ENCODE results near the gene ITGAD.
A peak's percentile ranks its signal among the peaks of the same experiment; 100 is the strongest.

ITGAD gene

GRCh38 chr16:31461201-31461920, 68.2 kb downstream of the ITGAD start:
- no peak for DNase-seq

DNA sequence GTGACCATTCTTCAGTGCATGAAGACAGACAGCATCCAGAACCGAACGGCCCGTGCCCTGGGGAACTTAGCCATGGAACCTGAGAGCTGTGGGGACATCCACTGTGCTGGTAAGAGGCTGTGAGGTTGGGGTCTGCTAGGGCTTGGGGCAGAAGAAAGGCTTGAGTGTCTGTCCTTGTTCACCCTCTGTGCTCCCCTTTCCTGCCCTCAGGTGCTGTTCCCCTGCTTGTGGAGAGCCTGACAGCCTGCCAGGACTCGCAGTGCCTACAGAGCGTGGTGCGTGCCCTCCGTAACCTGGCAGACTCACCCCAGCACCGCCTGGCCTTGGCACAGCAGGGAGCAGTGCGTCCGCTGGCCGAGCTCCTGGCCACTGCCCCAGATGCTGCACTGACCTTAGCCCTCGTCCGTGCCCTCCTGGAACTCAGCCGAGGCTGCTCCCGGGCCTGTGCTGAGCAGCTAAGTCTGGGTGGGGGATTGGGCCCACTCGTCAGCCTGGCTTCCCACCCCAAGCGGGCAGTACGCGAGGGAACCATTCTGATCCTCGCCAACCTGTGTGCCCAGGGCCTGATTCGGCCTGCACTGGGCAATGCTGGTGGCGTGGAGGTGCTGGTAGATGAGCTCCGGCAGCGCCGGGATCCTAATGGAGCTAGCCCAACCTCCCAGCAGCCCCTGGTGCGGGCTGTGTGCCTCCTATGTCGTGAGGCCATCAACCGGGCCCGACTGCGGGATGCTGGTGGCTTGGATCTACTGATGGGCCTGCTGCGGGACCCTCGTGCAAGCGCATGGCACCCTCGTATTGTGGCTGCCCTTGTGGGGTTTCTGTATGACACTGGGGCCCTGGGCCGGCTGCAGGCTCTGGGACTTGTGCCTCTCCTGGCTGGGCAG, 69.0 kb downstream of the ITGAD start:
- no peak for DNase-seq

GRCh38 chr16:31464348-31464769, 71.2 kb downstream of the ITGAD start:
- DNase-seq, result no peak

- DNase-seq, result no peak
Measured at GRCh38 chr16:31464781-31465260, 71.7 kb downstream of the ITGAD start.

DNA sequence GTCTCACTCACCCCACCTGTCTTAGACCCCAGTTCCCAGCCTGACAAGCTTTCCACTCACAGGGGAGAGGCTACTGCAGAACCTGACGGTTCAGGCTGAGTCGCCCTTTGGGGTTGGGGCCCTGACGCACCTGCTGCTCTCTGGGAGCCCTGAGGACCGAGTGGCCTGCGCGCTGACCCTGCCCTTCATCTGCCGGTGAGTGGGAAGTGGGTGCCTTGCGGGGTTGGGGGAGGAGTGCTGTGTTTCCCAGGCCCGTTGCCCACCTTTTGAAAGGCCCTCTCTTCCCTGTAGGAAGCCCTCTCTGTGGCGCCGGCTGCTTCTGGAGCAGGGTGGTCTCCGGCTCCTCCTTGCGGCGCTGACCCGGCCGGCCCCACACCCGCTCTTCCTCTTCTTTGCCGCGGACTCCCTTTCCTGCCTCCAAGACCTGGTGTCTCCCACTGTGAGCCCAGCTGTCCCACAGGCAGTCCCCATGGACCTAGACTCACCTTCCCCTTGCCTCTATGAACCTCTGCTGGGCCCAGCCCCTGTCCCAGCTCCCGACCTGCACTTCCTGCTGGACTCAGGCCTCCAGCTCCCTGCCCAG, 72.7 kb downstream of the ITGAD start:
- DNase-seq, result no peak

GRCh38 chr16:31466381-31466841, 73.3 kb downstream of the ITGAD start:
- DNase-seq, result no peak

DNA sequence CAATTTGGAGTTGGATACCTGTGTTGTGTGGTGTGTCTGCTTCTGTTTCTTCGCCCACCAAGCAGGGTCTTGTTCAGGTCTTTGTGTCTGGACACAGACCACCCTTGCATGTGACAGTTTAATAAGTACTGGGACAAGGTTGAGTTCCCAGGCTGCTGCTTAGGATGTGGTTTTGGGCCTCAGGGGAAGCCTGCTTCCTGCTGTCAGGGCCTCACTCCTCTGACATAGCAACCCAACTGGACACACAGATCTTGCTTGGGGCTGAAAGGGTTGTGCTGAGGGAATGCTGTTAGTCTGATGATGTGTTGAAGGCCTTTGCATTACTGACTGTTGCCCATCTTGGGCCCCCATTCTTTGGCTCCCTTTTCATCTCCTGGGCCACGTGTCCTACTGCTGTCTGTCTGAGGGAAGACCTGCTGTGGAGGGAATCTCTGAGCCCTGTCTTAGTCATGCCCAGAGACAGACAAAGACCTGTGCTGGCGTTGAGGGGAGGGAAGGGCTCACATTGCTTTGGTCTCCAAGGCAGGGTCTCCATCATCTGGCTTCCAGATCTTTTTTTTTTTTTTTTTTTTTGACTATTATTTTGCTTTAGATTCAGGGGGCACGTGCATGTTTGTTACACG, 74.1 kb downstream of the ITGAD start:
- no peak for DNase-seq

DNA sequence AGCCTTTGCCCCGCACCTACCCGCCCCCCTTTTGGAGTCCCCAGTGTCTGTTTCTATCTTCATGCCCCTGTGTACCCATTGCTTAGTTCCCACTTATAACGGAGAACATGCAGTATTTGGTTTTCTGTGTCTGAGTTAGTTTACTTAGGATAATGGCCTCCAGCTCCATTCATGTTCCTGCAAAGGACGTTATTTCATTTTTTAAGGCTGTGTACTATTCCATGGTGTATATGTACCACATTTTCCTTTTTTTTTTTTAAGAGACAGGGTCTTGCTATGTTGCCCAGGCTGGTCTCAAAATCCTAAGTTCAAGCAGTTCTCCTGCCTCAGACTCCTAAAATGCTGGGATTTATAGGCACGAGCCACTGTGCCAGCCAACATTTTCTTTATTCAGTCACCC, 74.7 kb downstream of the ITGAD start:
- no peak for DNase-seq

DNA sequence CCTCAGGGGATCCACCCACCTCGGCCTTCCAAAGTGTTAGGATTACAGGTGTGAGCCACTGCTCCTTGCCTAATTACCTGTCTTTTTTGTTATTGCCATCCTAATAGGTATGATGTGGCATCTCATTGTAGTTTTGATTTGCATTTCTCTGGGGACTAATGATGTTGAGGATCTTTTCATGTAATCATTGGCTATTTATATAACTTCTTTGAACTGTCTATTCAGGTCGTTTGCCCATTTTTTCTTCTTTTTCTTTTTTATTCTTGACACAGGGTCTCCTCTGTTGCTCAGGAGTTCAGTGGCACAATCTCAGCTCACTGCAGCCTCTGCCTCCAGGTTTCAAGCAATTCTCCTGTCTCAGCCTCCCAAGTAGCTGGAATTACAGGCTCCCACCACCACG, 77.5 kb downstream of the ITGAD start:
- no peak for DNase-seq

GRCh38 chr16:31471241-31471874, 78.2 kb downstream of the ITGAD start:
- DNase-seq, result no peak

- DNase-seq, result no peak
Measured at GRCh38 chr16:31471875-31472708, 79.0 kb downstream of the ITGAD start, which contains the start of gene TGFB1I1. TSS of gene TGFB1I1 (plus strand) at chr16:31472152. CDS start at chr16:31472189, 37 bp downstream.

DNA sequence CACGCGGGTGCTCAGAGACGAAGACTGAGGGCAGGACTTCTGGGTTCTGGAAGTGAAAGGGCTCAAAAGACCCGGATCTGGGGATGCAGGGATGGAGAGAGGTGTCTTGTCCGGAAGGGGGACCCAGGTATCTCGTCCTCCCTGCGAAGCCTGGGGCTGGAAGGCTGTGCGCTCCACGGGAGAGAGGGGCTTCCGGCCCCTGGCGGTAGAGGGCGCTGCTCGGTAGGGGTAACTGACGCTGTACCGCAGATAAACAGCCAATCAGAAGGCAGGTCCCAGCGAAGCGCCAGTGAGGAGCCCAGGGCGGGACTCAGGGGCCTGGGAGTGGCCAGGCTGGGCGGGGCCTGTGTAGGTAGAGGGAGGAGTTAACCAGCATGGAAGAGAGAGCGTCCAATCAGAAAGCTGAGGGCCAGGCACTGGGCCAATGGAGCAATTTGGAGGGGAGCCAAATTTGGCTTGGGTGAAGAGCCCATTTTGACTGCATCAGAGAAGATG, 79.6 kb downstream of the ITGAD start:
- DNase-seq, result peak in 2 of 5 donors; percentile 30 to 71

DNA sequence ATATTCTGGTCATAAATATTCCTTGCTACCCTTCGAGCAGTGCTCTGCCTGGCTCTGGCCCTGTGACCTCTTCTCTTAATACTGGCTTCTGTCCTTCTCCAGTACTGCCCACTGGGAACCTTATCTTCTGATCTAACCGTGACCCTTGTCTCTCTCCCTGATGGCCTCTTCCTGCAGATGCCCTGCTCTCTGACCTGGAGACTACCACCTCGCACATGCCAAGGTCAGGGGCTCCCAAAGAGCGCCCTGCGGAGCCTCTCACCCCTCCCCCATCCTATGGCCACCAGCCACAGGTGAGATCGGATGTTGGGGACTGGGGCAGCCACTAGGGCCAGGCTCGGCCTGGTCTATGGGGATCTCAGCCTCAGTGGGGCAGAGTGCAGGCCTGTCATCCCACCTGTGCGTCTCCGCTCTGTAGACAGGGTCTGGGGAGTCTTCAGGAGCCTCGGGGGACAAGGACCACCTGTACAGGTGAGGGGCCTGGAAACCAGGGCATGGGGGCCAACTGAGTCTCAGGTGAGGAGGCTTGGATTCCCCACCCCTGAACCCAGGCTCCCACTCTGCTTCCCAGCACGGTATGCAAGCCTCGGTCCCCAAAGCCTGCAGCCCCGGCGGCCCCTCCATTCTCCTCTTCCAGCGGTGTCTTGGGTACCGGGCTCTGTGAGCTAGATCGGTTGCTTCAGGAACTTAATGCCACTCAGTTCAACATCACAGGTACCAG, 80.3 kb downstream of the ITGAD start:
- no peak for DNase-seq

DNA sequence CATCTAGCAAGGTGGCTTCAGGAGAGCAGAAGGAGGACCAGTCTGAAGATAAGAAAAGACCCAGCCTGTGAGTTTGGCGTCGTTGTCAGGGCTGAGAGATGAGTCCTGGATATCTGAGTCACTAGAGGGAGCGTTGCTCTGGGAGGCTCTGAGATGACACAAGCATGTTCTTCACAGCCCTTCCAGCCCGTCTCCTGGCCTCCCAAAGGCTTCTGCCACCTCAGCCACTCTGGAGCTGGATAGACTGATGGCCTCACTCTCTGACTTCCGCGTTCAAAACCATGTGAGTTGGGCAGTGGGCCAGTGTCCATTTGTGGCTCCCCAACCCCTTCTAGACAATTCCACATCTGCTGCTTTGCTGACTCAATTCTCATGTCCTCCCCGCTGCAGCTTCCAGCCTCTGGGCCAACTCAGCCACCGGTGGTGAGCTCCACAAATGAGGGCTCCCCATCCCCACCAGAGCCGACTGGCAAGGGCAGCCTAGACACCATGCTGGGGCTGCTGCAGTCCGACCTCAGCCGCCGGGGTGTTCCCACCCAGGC, 81.1 kb downstream of the ITGAD start:
- no peak for DNase-seq

- DNase-seq, result no peak
Measured at GRCh38 chr16:31474773-31475738, 81.9 kb downstream of the ITGAD start.

- DNase-seq, result no peak
Measured at GRCh38 chr16:31475946-31476302, 82.8 kb downstream of the ITGAD start.

Data from T-helper 1 cell (primary cell).